ENCODE data around the gene RDH14.

Gene RDH14

DNA sequence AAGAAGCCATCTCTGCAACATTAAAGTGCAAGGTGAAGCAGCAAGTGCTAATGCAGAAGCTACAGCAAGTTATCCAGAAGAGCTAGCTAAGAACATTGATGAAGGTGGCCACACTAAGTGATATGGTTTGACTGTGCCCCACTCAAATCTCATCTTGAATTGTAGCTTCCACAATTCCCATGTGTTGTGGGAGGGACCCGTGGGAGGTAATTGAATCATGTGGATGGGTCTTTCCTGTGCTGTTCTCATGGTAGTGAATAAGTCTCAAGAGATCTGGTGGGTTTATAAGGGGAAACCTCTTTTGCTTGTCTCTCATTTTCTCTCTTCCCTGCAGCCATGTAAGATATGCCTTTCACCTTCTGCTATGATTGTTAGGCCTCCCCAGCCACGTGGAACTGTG is 11.4 kb downstream of the RDH14 start:
- in situ Hi-C loops (cut with HindIII; ENCODE audit: low sequenced_read_pairs), result no loop called here
- TF ChIP-seq, protein P1, sequence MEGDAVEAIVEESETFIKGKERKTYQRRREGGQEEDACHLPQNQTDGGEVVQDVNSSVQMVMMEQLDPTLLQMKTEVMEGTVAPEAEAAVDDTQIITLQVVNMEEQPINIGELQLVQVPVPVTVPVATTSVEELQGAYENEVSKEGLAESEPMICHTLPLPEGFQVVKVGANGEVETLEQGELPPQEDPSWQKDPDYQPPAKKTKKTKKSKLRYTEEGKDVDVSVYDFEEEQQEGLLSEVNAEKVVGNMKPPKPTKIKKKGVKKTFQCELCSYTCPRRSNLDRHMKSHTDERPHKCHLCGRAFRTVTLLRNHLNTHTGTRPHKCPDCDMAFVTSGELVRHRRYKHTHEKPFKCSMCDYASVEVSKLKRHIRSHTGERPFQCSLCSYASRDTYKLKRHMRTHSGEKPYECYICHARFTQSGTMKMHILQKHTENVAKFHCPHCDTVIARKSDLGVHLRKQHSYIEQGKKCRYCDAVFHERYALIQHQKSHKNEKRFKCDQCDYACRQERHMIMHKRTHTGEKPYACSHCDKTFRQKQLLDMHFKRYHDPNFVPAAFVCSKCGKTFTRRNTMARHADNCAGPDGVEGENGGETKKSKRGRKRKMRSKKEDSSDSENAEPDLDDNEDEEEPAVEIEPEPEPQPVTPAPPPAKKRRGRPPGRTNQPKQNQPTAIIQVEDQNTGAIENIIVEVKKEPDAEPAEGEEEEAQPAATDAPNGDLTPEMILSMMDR (IDR thresholded peaks at IDR 0.05; ENCODE audit: low read depth, low read length), result no peak

DNA sequence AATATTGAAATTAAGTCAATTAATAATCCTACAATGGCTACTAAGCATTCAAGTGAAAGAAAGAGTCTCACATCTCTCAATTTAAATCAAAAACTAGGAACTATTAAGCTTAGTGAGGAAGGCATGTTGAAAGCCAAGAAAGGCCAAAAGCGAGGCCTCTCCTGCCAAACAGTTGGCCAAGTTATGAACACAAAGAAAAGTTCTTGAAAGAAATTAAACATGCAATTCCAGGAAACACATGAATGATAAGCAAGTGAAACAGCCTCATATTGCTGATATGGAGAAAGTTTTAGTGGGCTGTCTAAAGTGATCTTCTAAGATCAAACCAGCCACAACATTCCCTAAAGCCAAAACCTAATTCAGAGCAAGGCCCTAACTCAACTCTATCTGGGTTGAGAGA is 11.8 kb downstream of the RDH14 start:
- in situ Hi-C loops (cut with HindIII; ENCODE audit: low sequenced_read_pairs), result no loop called here
- no peak for DNase-seq (ENCODE audit: low read depth, low spot score)
- H3K4me3 ChIP-seq (ENCODE audit: low read depth, low read length), result no peak overlapping the region
- TF ChIP-seq, protein P1 (IDR thresholded peaks at IDR 0.05; ENCODE audit: low read depth, low read length), result no peak

More for the DNA sequence above, 11.4 kb downstream of the RDH14 start:
- DNase-seq (ENCODE audit: low read depth, low spot score), result no peak
- H3K4me3 ChIP-seq (ENCODE audit: low read depth, low read length), result no peak overlapping the region

DNA sequence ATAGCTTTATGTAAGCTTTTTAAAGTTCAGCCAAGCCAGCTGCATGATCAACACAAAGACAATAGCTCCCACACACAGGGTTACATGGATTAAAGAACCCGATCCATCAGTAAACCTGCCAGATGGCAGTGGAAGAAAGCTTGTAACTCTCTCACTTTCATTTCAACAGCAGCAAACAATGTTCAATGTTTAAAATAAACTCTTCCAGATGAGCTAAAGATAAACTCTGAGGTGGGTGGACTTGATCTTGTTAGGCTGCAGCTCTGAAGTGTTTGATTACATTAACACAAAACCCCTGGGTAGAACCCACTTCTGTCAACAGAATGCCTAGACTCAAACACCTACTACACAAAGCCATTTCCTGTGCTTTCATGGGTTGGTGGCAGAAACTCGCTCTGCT is 13.9 kb downstream of the RDH14 start:
- in situ Hi-C loops (cut with HindIII; ENCODE audit: low sequenced_read_pairs), result no loop called here
- H3K4me3 ChIP-seq (ENCODE audit: low read depth, low read length), result no peak overlapping the region
- no peak for DNase-seq (ENCODE audit: low read depth, low spot score)
- TF ChIP-seq, protein P1 (IDR thresholded peaks at IDR 0.05; ENCODE audit: low read depth, low read length), result no peak

DNA sequence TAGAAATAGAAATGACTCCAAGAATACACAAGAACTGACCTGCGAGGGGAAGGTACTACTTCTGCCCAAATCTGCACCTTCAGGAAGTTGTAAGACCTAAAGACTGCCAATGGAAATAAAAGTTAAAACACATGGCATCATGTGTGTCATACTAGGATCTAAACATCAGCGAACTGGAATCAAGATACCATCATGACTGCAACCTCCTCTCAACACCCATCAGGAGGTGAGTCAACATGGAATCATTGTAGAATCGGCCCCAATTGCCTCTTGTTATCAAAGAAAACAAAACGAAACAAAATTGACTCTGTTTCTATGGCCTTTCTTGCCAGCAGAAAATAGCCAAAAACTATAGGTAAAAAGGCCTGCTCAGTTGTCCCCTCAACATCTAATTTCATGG is 15.1 kb downstream of the RDH14 start:
- DNase-seq (ENCODE audit: low read depth, low spot score), result peak; percentile 50
- no peak overlapping the region for H3K4me3 ChIP-seq (ENCODE audit: low read depth, low read length)
- TF ChIP-seq, protein P1 (IDR thresholded peaks at IDR 0.05; ENCODE audit: low read depth, low read length), result no peak
- in situ Hi-C loops (cut with HindIII; ENCODE audit: low sequenced_read_pairs), result no loop called here

GRCh38 chr2:18544171-18544570 is 16.3 kb downstream of the RDH14 start:
- DNase-seq (ENCODE audit: low read depth, low spot score), result no peak
- in situ Hi-C loops (cut with HindIII; ENCODE audit: low sequenced_read_pairs), result no loop called here
- TF ChIP-seq, protein P1 (IDR thresholded peaks at IDR 0.05; ENCODE audit: low read depth, low read length), result no peak
- no peak overlapping the region for H3K4me3 ChIP-seq (ENCODE audit: low read depth, low read length)

- no peak overlapping the region for H3K4me3 ChIP-seq (ENCODE audit: low read depth, low read length)
- in situ Hi-C loops (cut with HindIII; ENCODE audit: low sequenced_read_pairs), result no loop called here
- DNase-seq (ENCODE audit: low read depth, low spot score), result no peak
- TF ChIP-seq, protein P1 (IDR thresholded peaks at IDR 0.05; ENCODE audit: low read depth, low read length), result no peak
Measured at GRCh38 chr2:18540872-18541271, 19.6 kb downstream of the RDH14 start.

DNA sequence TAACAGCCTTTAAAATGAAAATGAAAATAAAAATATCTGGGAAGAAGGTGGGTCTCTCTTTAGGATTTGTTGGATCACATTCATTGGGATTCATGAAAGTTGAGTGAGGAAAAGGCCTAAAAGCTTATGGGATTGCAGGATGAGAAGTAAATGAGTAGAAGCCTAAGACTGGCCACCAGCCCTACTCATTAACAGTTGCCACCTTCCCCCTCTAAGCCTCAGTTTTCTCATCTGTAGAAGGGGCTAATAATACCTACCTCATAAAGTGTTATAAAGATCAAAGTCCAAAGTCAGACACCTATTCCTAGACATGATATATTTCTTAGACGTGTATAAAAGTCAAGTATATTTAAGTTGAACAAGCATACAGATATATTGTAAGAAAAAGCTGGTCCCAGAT is 23.8 kb downstream of the RDH14 start:
- in situ Hi-C loops (cut with HindIII; ENCODE audit: low sequenced_read_pairs), result no loop called here
- DNase-seq (ENCODE audit: low read depth, low spot score), result no peak
- TF ChIP-seq, protein P1 (IDR thresholded peaks at IDR 0.05; ENCODE audit: low read depth, low read length), result no peak
- H3K4me3 ChIP-seq (ENCODE audit: low read depth, low read length), result no peak overlapping the region
